NCI-H748 (cell line): ENCODE data around the gene KCNMB3.
A peak's percentile ranks its signal among the peaks of the same experiment; 100 is the strongest.
"Not testable (repeated sequence)": the region's sequence is repeated elsewhere in the genome, so short reads cannot be mapped to it uniquely, and the experiment has no call there.

ENCODE experiments used
- DNase-seq: peaks from one replicate; lab custom pipeline; 2025; ENCODE audit not compliant: unreplicated experiment; lab: John Stamatoyannopoulos, UW

Gene KCNMB3

GRCh38 chr3:179265092-179265491, 14.2 kb upstream of the KCNMB3 start:
- no peak for DNase-seq

- no peak for DNase-seq
Observed at GRCh38 chr3:179264449-179264848, 13.5 kb upstream of the KCNMB3 start.

DNA sequence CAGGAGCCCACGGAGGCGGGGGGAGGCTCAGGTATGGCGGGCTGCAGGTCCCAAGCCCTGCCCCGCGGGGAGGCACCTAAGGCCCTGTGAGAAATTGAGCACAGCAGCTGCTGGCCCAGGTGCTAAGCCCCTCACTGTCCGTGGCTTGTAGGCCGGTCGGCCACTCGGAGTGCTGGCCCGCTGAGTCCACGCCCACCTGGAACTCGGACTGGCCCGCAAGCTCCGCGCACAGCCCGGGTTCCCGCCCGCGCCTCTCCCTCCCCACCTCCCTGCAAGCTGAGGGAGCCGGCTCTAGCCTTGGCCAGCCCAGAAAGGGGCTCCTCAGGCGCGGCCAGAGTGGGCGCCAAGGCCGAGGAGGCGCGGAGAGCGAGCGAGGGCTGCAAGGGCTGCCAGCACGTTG, 12.2 kb upstream of the KCNMB3 start:
- no peak for DNase-seq

DNA sequence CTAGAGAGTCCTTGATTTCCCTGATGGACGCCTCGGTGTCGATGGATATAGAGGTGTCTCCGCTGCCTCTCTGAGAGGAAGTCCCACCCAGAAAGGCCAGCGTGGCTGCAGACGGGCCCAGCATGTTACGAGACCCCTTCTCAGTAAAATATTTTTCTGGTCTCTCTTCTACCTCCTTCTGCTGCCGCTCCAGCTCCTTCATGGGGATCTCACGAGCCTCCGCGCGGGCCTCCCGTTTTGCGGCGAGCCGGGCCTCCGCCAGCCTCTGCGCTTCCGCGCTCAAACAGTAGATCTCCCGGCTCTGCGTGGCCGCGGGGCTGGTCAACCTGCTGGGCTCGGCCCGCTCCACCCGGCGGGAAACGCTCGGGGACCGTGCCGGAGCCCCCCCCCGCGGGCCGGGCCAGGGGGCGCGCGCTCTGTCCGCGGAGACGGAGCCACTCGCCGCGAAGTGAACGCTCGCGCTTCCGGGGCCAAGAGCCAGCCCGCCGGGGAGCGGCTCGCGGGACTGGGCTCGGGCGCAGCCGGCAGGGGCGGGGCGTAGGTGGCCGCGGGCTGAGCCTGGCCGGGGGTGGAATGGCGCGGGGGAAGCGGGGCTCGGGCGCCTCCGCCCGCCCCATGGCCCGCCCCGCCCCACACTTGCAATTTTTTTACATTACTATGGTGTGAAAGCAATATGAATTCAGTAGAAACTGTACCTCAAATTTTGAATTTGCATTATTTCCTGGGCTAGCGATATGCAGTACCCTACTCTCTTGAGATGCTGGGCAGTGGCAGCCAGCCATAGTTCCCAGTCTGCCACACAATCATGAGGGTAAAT, 10.2 kb upstream of the KCNMB3 start:
- DNase-seq: peak; percentile 76

DNA sequence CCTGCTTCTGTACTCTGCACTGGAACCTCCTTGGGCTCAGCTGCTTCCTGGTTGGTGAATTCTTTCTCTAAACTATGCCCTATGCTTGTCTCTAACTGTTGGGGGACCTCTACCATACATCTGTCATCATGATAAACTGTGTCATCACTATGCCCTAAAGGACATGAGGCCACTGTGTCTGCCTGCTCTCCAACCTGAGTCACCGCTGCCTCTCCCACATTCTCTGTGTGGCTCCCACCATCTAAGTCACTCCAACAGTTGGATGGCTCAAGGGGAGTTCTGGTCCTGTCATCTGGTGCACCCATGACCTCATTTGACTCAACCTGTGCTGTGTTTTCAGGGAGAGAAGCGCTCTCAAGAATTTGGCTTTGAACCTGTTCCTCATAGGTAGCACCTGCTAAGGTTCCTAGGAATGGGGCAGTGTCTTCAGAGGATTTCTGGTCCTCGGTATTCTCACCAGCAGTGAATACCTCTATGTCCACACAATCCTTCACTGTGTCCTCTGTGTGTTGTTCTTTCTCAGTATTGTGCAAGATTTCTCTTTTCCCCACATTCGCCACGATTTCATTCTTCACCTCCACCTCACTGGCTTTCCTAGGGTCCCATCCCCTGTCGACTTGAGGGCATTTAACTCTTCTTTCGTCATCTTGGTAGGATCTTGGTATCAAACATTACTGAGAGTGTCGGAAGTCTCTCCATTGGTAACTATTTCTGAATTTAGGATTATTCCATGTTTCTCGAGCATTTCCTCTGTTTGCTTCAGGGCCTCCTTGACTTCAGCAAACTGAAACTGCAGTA, 9.2 kb upstream of the KCNMB3 start:
- not testable (repeated sequence) for DNase-seq

GRCh38 chr3:179258820-179259219, 7.9 kb upstream of the KCNMB3 start:
- no peak for DNase-seq

DNA sequence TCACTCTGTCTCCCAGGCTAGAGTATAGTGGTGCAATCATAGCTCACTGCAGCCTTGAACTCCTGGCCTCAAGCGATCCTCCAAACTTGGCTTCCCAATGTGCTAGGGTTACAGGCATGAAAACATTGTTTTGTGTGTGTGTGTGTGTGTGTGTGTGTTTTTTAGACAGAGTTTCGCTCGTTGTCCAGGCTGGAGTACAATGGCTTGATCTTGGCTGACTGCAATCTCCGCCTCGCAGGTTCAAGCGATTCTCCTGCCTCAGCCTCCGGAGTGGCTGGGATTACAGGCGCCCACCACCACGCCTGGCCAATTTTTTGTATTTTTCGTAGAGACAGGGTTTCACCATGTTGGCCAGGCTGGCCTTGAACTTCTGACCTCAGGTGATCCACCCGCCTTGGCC, 6.8 kb upstream of the KCNMB3 start:
- not testable (repeated sequence) for DNase-seq

GRCh38 chr3:179256813-179257212, 5.9 kb upstream of the KCNMB3 start:
- no peak for DNase-seq

DNA sequence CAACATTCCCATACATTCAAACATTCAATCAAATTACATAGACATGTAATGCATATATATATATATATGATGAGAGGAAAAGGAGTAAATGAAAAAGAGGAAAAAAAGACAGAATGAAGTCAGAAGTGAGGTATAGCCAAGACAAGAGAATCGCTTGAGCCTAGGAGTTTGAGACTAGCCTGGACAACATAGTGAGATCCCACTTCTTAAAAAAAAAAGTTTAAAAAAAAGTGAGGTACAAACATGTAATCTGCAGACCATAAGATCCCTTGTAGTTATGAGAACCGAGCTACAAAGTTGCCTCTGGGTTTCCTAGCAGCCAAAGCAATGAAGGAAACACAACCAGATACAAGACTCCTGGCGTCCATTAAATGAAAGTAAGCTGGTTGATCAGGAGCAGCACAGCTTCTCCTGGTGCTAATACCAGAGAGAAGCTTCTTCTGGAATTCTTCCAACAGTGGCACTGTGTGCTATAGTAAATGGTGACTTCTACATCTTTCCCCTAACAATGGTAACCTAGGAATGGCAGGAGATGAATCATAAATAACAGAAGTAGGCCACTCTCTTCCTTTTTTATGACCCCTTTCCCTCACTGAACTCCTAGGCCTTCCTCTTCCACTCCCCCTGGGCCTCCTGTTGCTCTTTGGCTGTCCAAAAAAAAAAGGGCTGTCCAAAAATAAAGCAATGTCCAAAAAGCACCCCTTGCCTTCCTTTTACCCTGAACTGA, 3.5 kb downstream of the KCNMB3 start:
- no peak for DNase-seq

- DNase-seq: no peak
Observed at GRCh38 chr3:179244878-179245277, 6.0 kb downstream of the KCNMB3 start.

DNA sequence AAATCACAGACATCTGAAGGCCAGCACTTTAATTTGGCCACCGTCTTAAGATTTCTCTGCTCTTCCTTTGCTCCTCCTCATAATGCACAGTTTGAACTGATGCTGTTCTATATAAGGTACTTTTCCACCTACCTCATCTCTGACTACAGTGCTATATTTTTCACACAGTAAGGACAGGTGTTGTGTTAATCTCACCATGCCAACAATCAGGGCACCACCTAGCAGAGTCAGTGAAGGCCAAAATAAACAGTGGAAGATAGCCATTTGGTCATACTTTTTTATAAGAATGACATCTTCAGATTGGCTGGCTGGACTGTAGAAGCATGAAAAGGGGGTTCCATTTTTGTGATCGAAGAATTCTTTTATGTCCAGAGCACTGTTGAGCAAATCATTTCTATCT, 8.1 kb downstream of the KCNMB3 start:
- DNase-seq: not testable (repeated sequence)

- not testable (repeated sequence) for DNase-seq
Observed at GRCh38 chr3:179240299-179240698, 10.6 kb downstream of the KCNMB3 start.

DNA sequence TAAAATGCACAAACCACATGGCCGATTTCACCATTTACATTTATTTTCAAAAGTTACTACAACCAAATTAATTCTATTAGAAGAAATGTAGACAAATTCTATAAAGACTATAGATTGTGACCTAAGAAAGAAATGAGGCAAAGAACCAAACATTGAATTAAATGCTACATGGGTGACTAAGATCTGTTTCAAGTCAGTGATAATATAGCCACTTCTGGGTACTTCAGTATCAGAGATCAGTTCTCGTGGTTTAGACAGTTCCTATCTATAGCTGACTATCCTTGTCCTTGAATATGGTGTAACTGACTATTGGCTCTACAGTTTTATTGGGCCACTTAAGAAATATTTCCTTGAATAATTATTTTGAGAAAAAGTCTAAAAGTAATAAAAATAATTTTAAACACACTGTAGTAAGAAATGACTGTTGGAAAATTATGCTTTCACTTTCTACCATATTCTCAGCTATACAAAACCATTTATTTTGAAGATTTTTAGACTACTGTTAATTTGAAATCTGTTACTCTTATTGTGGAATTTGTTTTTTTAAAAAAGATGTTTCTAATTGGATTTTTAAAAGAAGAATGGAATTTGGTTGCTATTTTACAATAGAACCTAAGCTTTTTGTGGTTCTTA, 14.1 kb downstream of the KCNMB3 start:
- no peak for DNase-seq

- no peak for DNase-seq
Observed at GRCh38 chr3:179234199-179234598, 16.7 kb downstream of the KCNMB3 start.

DNA sequence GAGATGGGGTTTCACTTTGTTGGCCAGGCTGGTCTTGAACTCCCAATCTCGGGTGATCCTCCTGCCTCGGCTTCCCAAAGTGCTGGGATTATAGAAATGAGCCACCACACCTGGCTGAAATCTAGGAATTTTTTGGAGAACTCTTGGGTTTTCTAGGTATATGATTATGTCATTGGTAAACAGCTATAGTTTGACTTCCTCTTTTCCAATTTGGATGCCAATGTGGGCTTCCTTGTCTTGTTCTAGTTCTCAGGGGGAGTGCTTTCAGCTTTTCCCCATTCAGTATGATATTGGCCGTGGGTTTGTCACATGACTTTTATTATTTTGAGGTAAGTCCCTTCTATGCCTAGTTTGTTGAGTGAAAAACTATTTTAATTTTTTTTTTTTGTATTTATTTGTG, 17.9 kb downstream of the KCNMB3 start:
- no peak for DNase-seq

- DNase-seq: no peak
Observed at GRCh38 chr3:179229177-179229576, 21.7 kb downstream of the KCNMB3 start.

DNA sequence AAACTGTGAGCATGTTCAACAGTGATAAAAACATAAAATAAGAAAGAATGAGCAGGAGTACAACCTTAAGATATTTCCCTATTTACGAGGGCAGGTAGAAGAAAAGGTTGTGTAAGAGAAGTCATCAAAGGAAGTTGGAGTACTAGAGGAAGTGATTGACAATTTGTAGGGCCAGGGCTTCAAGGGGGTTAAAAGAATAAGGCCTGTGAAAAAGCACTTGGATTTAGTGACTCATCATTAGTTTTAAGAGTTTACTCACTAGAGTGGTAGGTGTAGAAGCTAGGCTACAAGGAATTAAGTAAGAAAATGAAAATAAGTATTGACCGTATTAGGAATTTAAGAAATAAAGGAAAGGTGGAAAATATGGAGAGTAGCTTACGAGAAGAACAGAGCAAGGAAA, 23.6 kb downstream of the KCNMB3 start:
- DNase-seq: no peak

GRCh38 chr3:179224584-179224983, 26.3 kb downstream of the KCNMB3 start:
- DNase-seq: no peak

DNA sequence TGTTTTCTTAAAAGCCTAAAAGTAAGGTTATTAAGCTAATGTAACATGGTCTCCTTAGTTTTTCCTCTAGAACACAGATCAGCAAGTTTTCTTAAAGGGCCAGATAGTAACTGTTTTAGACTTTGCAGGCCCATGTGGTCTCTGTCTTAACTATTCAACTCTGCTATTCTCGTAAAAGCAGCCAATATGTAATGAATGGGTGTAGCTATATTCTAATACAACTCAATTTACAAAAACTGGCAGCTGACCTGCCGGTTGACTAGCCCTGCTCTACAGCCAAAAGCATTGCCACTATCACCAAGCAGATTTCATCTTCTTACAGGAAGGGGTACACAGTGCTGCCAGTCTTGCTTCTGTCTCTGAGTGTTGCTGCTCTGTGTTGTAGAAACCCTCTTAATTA, 27.4 kb downstream of the KCNMB3 start:
- DNase-seq: no peak

- not testable (repeated sequence) for DNase-seq
Observed at GRCh38 chr3:179218213-179218612, 32.7 kb downstream of the KCNMB3 start.

- not testable (repeated sequence) for DNase-seq
Observed at GRCh38 chr3:179215550-179215949, 35.4 kb downstream of the KCNMB3 start.
